Ishikawa (cell line): ENCODE measurements around the gene ZFAND3.

Source experiments
- CEBPB ChIP-seq: IDR thresholded peaks from 2 replicates; pipeline ENCODE4 v1.6.1; 2012
- CREB1 ChIP-seq: IDR thresholded peaks from 2 replicates; pipeline ENCODE4 v1.6.1; 2012; ENCODE audit warnings: low read depth
- EGR1 ChIP-seq: IDR thresholded peaks from 2 replicates; pipeline ENCODE4 v1.6.1; 2012
- EP300 ChIP-seq: IDR thresholded peaks from 2 replicates; pipeline ENCODE4 v1.6.1; 2012; ENCODE audit warnings: borderline replicate concordance
- FOXM1 ChIP-seq: IDR thresholded peaks from 2 replicates; pipeline ENCODE4 v1.6.1; 2012; ENCODE audit warnings: low read depth, borderline replicate concordance
- MAX ChIP-seq: IDR thresholded peaks from 2 replicates; pipeline ENCODE4 v1.6.1; 2012
- NFIC ChIP-seq: IDR thresholded peaks from 2 replicates; pipeline ENCODE4 v1.6.1; 2012
- RAD21 ChIP-seq: IDR thresholded peaks from 2 replicates; pipeline ENCODE4 v1.6.1; 2012; ENCODE audit warnings: low read depth
- TAF1 ChIP-seq: IDR thresholded peaks from 2 replicates; pipeline ENCODE4 v1.6.1; 2012; ENCODE audit warnings: low read depth, mild to moderate bottlenecking
- TCF12 ChIP-seq: IDR thresholded peaks from 2 replicates; pipeline ENCODE4 v1.6.1; 2012; ENCODE audit warnings: low read depth
- TEAD4 ChIP-seq: IDR thresholded peaks from 2 replicates; pipeline ENCODE4 v1.6.1; 2012
- YY1 ChIP-seq: IDR thresholded peaks from 2 replicates; pipeline ENCODE4 v1.6.1; 2012; ENCODE audit warnings: low read depth
- ZBTB7A ChIP-seq: IDR thresholded peaks from 2 replicates; pipeline ENCODE4 v1.6.1; 2012; ENCODE audit warnings: low read depth
- TF ChIP-seq, protein P1 (sequence below): IDR thresholded peaks from 2 replicates; pipeline ENCODE4 v1.6.1; 2012
- TF ChIP-seq, protein P2 (sequence below): IDR thresholded peaks from 2 replicates; pipeline ENCODE4 v1.6.1; 2012; ENCODE audit warnings: low read depth, mild to moderate bottlenecking

ZFAND3 gene

GRCh38 chr6:38164131-38164481, 344.6 kb downstream of the ZFAND3 start:
- no peak for TF ChIP-seq ZBTB7A
- TF ChIP-seq NFIC = no peak
- TF ChIP-seq FOXM1 = no peak
- TF ChIP-seq TCF12 = no peak
- TF ChIP-seq RAD21 = no peak
- TF ChIP-seq YY1 = no peak
- TF ChIP-seq CREB1 = no peak
- no peak for TF ChIP-seq EP300

- TF ChIP-seq TAF1 (no peak), FOXM1 (no peak), TEAD4 (no peak), NFIC (no peak), EGR1 (no peak), EP300 (no peak), CEBPB (no peak), MAX (no peak), ZBTB7A (no peak), YY1 (no peak), CREB1 (no peak), TCF12 (no peak), RAD21 (no peak)
- TF ChIP-seq, protein P1, sequence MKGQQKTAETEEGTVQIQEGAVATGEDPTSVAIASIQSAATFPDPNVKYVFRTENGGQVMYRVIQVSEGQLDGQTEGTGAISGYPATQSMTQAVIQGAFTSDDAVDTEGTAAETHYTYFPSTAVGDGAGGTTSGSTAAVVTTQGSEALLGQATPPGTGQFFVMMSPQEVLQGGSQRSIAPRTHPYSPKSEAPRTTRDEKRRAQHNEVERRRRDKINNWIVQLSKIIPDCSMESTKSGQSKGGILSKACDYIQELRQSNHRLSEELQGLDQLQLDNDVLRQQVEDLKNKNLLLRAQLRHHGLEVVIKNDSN = no peak
- TF ChIP-seq, protein P2, sequence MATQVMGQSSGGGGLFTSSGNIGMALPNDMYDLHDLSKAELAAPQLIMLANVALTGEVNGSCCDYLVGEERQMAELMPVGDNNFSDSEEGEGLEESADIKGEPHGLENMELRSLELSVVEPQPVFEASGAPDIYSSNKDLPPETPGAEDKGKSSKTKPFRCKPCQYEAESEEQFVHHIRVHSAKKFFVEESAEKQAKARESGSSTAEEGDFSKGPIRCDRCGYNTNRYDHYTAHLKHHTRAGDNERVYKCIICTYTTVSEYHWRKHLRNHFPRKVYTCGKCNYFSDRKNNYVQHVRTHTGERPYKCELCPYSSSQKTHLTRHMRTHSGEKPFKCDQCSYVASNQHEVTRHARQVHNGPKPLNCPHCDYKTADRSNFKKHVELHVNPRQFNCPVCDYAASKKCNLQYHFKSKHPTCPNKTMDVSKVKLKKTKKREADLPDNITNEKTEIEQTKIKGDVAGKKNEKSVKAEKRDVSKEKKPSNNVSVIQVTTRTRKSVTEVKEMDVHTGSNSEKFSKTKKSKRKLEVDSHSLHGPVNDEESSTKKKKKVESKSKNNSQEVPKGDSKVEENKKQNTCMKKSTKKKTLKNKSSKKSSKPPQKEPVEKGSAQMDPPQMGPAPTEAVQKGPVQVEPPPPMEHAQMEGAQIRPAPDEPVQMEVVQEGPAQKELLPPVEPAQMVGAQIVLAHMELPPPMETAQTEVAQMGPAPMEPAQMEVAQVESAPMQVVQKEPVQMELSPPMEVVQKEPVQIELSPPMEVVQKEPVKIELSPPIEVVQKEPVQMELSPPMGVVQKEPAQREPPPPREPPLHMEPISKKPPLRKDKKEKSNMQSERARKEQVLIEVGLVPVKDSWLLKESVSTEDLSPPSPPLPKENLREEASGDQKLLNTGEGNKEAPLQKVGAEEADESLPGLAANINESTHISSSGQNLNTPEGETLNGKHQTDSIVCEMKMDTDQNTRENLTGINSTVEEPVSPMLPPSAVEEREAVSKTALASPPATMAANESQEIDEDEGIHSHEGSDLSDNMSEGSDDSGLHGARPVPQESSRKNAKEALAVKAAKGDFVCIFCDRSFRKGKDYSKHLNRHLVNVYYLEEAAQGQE = no peak
Measured at GRCh38 chr6:38164671-38165108, 345.2 kb downstream of the ZFAND3 start.

DNA sequence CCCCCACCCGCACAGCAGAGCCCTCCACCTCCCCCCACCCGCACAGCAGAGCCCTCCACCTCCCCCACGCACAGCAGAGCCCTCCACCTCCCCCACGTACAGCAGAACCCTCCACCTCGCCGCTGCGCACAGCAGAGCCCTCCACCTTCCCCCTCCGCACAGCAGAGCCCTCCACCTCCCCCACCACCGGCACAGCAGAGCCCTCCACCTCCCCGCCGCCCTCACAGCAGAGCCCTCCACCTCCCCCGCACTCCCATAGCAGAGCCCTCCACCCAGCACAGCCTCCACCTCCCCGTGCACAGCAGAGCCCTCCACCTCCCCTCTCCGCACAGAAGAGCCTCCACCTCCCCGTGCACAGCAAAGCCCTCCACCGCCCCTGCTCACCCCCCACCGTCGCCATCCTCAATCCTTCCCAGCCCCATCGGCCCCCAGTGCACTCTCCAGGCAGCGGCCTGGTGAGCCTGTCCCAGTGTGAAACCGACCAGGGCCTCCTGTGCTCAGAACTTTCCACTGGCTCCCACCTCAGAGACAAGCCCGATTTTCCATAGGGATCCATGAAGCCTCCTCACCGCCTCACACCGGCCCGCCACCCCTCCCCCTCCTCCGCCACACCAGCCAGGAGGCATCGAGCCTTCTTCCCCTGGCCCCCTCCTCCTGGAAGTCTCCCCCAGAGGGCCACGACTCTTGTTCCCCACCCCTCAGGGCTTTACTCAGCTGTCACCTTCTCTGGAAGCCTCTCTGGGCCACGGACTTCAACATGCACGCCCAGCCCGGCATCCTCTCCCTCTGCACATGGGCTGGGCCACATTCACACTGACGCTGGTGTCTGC, 347.1 kb downstream of the ZFAND3 start:
- TF ChIP-seq CREB1 (no peak), RAD21 (no peak), FOXM1 (no peak), TEAD4 (no peak), TAF1 (no peak), TCF12 (no peak), EP300 (no peak), NFIC (no peak), ZBTB7A (no peak), YY1 (no peak), MAX (no peak), EGR1 (no peak), CEBPB (no peak)
- TF ChIP-seq, protein P1 = no peak
- TF ChIP-seq, protein P2 = no peak

DNA sequence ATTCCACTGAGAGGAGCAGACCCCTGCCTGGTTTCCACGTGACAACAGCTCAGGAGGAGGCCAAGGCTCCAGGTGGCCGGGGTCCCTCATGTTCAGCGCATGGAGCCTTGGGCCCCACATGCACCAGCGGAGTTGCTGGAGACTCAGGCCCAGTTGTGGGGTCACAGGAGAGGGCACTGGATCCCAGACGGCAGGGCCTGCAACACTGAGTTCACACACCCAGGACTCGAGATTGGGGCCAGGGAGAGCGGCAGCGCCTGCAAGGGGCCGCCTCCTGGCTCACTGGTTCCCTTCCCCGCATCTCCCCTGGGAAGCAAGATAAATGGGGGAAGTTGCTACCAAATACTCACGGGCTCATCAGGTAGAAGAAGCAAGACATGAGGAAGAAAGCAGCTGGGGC, 348.1 kb downstream of the ZFAND3 start:
- TF ChIP-seq TCF12 = no peak
- TF ChIP-seq TEAD4 = no peak
- TF ChIP-seq MAX = no peak
- no peak for TF ChIP-seq RAD21
- TF ChIP-seq, protein P1 = no peak
- no peak for TF ChIP-seq CREB1
- no peak for TF ChIP-seq ZBTB7A
- no peak for TF ChIP-seq EP300
- no peak for TF ChIP-seq YY1
- TF ChIP-seq FOXM1 = no peak
